Measurements from ENCODE around the gene COTL1. TPM values are rescaled to one million over a fixed set of nuclear protein-coding genes. Genes with fewer than 3 reads are reported as not detected.

The COTL1 gene
- total RNA-seq, 4 donors from 2014 or later, result 2.8 to 8.7 (median 6.2) TPM

DNA sequence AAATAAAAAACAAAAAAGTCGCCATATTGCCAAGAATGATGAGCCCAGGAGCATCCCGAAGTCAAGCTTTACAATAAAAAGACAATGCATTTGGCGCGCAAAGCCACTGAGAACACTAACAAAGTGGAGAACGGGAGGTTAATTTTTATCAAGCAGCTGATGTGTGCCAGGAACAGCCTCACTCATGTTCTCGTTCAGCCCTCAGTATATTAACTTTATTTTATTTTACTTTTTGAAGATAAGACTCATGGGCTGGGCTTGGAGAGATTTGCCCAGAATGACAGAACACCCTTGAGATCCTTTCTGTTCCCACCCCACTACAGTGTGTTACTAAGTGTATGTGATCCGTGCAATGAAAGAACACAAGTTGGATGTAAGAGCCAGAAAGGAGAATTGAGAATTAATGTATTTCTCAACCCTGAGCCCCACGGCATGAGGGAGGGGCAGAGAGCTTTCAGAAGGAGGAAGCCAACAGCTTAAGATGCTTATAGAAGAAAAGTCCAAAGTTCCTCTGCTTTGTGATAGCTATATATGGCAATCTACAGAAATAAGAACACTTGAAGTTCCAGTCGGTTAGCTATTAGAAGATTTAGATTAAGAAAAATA is 48.4 kb downstream of the COTL1 start:
- in situ Hi-C loops (cut with MboI; ENCODE audit: low sequenced_read_pairs in 4 of 4), result no loop called here
- Histone ChIP-seq H3K27ac (no peak overlapping the region), H3K4me3 (no peak overlapping the region), H3K4me1 (no peaks in the 10 kb centered on the region), H3K27me3 (no peaks in the 10 kb centered on the region), H3K9me3 (no peaks in the 10 kb centered on the region), H3K36me3 (no peaks in the 10 kb centered on the region)
- no peak for DNase-seq
- TF ChIP-seq CTCF (IDR thresholded peaks at IDR 0.05 in 4 of 5, conservative IDR thresholded peaks at IDR 0.05 in 1 of 5) (no peak), POLR2A (IDR thresholded peaks at IDR 0.05) (no peak)
- intact Hi-C loops (cut with DNase I; ENCODE audit: low total_unique reads), result no loop called here
- ATAC-seq, result no peak

DNA sequence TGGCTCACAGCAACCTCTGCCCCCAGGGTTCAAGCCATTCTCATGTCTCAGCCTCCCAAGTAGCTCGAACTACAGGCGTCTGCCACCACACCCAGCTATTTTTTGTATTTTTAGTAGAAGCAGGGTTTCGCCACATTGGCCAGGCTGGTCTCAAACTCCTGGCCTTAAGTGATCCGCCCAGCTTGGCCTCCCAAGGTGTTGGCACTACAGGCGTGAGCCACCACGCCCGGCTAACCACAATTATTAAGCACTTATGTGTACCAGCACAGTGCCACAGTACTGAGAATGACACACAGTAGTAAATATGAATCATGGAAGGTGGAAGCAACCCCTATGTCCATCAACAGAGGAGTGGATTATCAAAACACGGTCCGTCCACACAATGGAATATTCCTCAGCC is 49.8 kb downstream of the COTL1 start:
- intact Hi-C loops (cut with DNase I; ENCODE audit: low total_unique reads), result no loop called here
- H3K27ac ChIP-seq, result no peak overlapping the region
- no peaks in the 10 kb centered on the region for H3K4me1 ChIP-seq
- no peaks in the 10 kb centered on the region for H3K27me3 ChIP-seq
- in situ Hi-C loops (cut with MboI; ENCODE audit: low sequenced_read_pairs in 4 of 4), result no loop called here
- H3K9me3 ChIP-seq, result no peaks in the 10 kb centered on the region
- H3K36me3 ChIP-seq, result no peaks in the 10 kb centered on the region
- no peak overlapping the region for H3K4me3 ChIP-seq
- DNase-seq (no peak), ATAC-seq (no peak)
- no peak for TF ChIP-seq POLR2A (IDR thresholded peaks at IDR 0.05)
- TF ChIP-seq CTCF (IDR thresholded peaks at IDR 0.05 in 4 of 5, conservative IDR thresholded peaks at IDR 0.05 in 1 of 5), result no peak

GRCh38 chr16:84567286-84567962 is 50.5 kb downstream of the COTL1 start:
- H3K4me3 ChIP-seq, result no peak overlapping the region
- in situ Hi-C loops (cut with MboI; ENCODE audit: low sequenced_read_pairs in 4 of 4) (no loop called here), intact Hi-C loops (cut with DNase I; ENCODE audit: low total_unique reads) (no loop called here)
- ATAC-seq (no peak), DNase-seq (no peak)
- TF ChIP-seq POLR2A (IDR thresholded peaks at IDR 0.05) (no peak), CTCF (IDR thresholded peaks at IDR 0.05 in 4 of 5, conservative IDR thresholded peaks at IDR 0.05 in 1 of 5) (no peak)
- H3K27ac ChIP-seq, result no peak overlapping the region
- H3K36me3 ChIP-seq, result no peaks in the 10 kb centered on the region
- no peaks in the 10 kb centered on the region for H3K4me1 ChIP-seq
- no peaks in the 10 kb centered on the region for H3K27me3 ChIP-seq
- H3K9me3 ChIP-seq, result no peaks in the 10 kb centered on the region

DNA sequence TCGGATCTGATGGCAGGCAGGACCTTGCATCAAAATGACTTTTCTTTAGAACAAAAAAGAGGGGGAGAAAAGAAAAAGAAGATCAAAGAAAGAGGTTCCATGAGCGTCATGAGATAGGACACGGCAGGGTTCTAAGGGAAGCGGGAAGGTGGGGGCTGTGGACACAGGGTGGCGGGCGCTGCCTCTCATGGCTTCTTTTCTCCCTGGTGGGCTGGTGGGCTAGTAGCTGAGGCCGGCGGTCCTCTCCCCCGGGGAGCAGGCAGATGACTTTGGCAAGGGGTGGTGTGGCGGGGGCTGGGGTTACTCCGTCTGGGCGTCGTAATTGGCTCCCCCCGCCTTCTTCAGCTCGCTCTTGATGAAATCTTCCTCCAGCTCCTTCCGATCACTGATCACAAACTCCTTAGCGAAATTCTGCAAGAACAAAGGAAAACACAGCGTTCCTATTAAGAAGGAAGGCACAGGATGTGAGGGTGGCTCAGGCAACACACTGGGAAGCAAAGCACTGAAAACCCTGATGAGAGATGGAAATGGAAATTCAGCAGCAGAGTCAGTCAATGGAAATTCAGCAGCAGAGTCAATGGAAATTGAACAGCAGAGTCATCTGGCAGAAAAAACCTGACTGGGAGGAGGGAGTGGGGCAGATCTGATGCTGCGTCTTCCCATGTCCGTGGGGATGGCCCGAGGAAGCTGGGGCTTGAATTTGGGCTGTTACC is 51.2 kb downstream of the COTL1 start:
- H3K27ac ChIP-seq, result no peak overlapping the region
- no peak for DNase-seq
- in situ Hi-C loops (cut with MboI; ENCODE audit: low sequenced_read_pairs in 4 of 4), result no loop called here
- TF ChIP-seq CTCF (IDR thresholded peaks at IDR 0.05 in 4 of 5, conservative IDR thresholded peaks at IDR 0.05 in 1 of 5) (no peak), POLR2A (IDR thresholded peaks at IDR 0.05) (no peak)
- H3K4me1 ChIP-seq, result no peaks in the 10 kb centered on the region
- no peaks in the 10 kb centered on the region for H3K9me3 ChIP-seq
- intact Hi-C loops (cut with DNase I; ENCODE audit: low total_unique reads), result no loop called here
- H3K27me3 ChIP-seq, result no peaks in the 10 kb centered on the region
- ATAC-seq, result no peak
- no peaks in the 10 kb centered on the region for H3K36me3 ChIP-seq
- no peak overlapping the region for H3K4me3 ChIP-seq
